Measurements from ENCODE around the gene TAOK3. TPM values are rescaled to one million over a fixed set of nuclear protein-coding genes. Genes with fewer than 3 reads are reported as not detected.
A peak's percentile ranks its signal among the peaks of the same experiment; 100 is the strongest.

Gene TAOK3
- total RNA-seq, 1 donor from 2014 or later: 39.3 TPM

DNA sequence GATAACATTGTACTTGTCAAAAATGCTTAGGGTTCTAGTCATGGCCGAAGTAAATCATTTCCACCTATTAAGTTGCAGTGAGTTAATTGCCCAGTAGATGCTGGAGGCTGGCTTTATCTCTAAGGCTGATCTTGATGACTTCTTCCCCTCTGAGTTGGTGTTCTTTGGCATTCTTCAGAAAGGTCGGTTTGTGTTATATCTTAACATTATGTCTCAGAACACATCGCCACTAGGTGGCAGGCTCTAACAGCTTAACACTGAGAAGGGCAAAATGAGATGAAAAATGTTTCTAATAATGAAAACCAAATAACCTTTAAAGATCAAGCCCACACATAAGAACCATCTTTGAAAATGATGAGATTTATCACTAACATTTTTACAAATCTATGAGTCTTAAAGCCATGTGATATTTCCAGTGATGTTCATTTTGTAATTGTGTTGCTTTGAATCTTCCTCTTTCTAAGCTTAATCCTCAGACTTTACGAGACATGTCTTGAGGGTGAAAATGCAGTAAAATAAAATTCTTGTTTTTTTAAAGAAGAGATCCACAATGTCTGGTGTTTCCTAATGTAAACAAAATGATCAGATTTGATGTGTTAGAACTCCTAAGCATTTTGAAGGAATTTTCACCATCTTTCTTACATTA, 32.3 kb upstream of the TAOK3 start:
- Histone ChIP-seq H3K36me3 (peaks cover 54 to 76% of the 10 kb centered on the region in 2 donors), H3K9me3 (no peaks in the 10 kb centered on the region), H3K4me1 (no peaks in the 10 kb centered on the region), H3K27me3 (no peaks in the 10 kb centered on the region), H3K27ac (no peak overlapping the region), H3K4me3 (no peak overlapping the region)
- TF ChIP-seq, protein P1, sequence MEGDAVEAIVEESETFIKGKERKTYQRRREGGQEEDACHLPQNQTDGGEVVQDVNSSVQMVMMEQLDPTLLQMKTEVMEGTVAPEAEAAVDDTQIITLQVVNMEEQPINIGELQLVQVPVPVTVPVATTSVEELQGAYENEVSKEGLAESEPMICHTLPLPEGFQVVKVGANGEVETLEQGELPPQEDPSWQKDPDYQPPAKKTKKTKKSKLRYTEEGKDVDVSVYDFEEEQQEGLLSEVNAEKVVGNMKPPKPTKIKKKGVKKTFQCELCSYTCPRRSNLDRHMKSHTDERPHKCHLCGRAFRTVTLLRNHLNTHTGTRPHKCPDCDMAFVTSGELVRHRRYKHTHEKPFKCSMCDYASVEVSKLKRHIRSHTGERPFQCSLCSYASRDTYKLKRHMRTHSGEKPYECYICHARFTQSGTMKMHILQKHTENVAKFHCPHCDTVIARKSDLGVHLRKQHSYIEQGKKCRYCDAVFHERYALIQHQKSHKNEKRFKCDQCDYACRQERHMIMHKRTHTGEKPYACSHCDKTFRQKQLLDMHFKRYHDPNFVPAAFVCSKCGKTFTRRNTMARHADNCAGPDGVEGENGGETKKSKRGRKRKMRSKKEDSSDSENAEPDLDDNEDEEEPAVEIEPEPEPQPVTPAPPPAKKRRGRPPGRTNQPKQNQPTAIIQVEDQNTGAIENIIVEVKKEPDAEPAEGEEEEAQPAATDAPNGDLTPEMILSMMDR (IDR thresholded peaks at IDR 0.05): peak; percentile 45 to 71 (median 63)
- intact Hi-C loops (cut with DNase I): loop anchor here (5.0 to 10.0 kb wide), 3 partner anchors 207 to 1140 kb away; no protein-coding TSS in a partner anchor
- DNase-seq (ENCODE audit: low spot score in 2 of 2): peak in 1 of 2 donors; percentile 70

DNA sequence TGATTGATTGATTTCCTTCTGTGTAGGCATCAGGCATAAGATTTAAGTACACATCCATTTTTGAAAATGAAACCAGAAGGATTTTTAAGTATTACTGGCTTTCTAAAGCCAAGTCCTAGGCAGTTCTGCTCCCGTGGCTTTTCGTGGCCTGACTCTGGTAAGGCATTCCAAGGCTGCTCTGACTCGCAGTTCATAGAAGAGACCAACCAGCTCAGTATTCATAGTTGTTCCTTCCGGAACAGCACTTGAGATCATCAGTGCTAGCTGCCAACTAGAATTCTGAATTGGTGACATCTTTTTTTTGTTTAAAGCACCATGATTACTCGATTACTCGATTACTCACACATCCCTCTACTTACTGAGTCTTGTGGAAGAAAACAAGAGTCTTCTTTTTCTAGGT, 29.5 kb upstream of the TAOK3 start:
- Histone ChIP-seq H3K27ac (no peak overlapping the region), H3K9me3 (no peaks in the 10 kb centered on the region), H3K36me3 (peaks cover 36 to 82% of the 10 kb centered on the region in 2 donors), H3K4me1 (no peaks in the 10 kb centered on the region), H3K27me3 (no peaks in the 10 kb centered on the region), H3K4me3 (no peak overlapping the region)
- TF ChIP-seq, protein P1 (IDR thresholded peaks at IDR 0.05): no peak
- no peak for DNase-seq (ENCODE audit: low spot score in 2 of 2)
- intact Hi-C loops (cut with DNase I): loop anchor here (10.0 kb wide), 2 partner anchors 1013 to 1143 kb away; no protein-coding TSS in a partner anchor

DNA sequence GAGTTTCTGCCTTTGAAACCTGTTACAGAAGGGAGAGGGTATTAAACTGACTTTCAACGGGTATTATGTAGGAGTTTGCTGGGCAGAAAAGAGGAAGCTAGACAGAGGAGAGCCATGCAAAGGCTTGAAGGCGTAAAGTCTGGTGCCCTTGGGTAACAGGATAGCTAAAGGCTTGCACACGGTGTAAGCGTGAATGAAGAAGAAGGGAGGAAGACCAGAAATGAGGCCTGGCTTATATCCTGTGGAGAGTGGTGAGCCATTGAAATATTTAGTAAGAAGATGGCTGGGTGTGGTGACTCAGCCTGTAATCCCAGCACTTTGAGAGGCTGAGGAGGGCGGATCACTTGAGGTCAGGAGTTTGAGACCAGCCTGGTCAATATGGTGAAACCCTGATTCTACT, 26.2 kb upstream of the TAOK3 start:
- no peaks in the 10 kb centered on the region for H3K9me3 ChIP-seq

DNA sequence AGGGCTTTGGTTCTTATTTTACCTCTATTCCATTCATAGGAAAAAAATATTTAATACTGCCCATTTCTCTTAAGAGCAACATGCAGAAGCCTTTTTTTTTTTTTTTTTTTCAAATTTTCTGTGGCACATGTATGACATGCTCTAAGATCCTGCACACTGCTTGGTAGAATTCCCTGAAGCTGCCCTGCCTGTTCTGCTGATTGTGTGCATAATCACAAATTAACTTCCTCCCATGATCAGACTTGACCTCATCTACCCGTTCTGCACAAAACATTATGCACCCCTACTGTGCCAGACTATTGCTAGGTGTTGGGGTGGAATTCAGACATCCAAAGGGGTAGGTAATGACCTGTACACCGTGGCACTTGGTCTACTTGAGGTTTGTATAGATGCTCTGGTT, 25.8 kb upstream of the TAOK3 start:
- TF ChIP-seq, protein P1 (IDR thresholded peaks at IDR 0.05): no peak
- Histone ChIP-seq H3K27me3 (no peaks in the 10 kb centered on the region), H3K4me3 (no peak overlapping the region), H3K4me1 (no peaks in the 10 kb centered on the region), H3K27ac (no peak overlapping the region), H3K36me3 (peaks cover 34 to 95% of the 10 kb centered on the region in 2 donors), H3K9me3 (no peaks in the 10 kb centered on the region)
- intact Hi-C loops (cut with DNase I): no loop called here
- DNase-seq (ENCODE audit: low spot score in 2 of 2): no peak

More for the DNA sequence above, 26.2 kb upstream of the TAOK3 start:
- no peak for DNase-seq (ENCODE audit: low spot score in 2 of 2)
- Histone ChIP-seq H3K27me3 (no peaks in the 10 kb centered on the region), H3K27ac (no peak overlapping the region), H3K4me1 (no peaks in the 10 kb centered on the region), H3K4me3 (no peak overlapping the region), H3K36me3 (peaks cover 33 to 93% of the 10 kb centered on the region in 2 donors)
- TF ChIP-seq, protein P1 (IDR thresholded peaks at IDR 0.05): no peak
- intact Hi-C loops (cut with DNase I): no loop called here

- Histone ChIP-seq H3K9me3 (no peaks in the 10 kb centered on the region), H3K4me3 (no peak overlapping the region), H3K27me3 (no peaks in the 10 kb centered on the region), H3K36me3 (peaks cover 28 to 95% of the 10 kb centered on the region in 2 donors), H3K27ac (no peak overlapping the region), H3K4me1 (no peaks in the 10 kb centered on the region)
- TF ChIP-seq, protein P1 (IDR thresholded peaks at IDR 0.05): no peak
- intact Hi-C loops (cut with DNase I): no loop called here
- DNase-seq (ENCODE audit: low spot score in 2 of 2): no peak
Observed at GRCh38 chr12:118397708-118398440, 25.2 kb upstream of the TAOK3 start.

All from ascending aorta (tissue), 2 donors.